Progenitor cell of endocrine pancreas (in vitro differentiated cells): ENCODE data around the gene WDR90. TPM values are rescaled to one million over a fixed set of nuclear protein-coding genes. Genes with fewer than 3 reads are reported as not detected.

Source experiments
- DNase-seq: peaks from one replicate; pipeline ENCODE4 v3.0.0; 2021; ENCODE audit warnings: low spot score; ENCODE audit not compliant: unreplicated experiment
- H3K27ac Mint-ChIP-seq: 2 replicates; pipeline ENCODE4 v1.8.0; 2021; ENCODE audit warnings: mild to moderate bottlenecking, moderate library complexity, mixed read lengths
- H3K27me3 Mint-ChIP-seq: 2 replicates; pipeline ENCODE4 v1.8.0; 2021; ENCODE audit warnings: mixed read lengths
- H3K36me3 Mint-ChIP-seq: 2 replicates; pipeline ENCODE4 v1.8.0; 2022; ENCODE audit warnings: mixed read lengths; ENCODE audit not compliant: insufficient read depth
- H3K4me1 Mint-ChIP-seq: 2 replicates; pipeline ENCODE4 v1.8.0; 2021; ENCODE audit warnings: low read depth, mixed read lengths
- H3K4me3 Mint-ChIP-seq: 2 replicates; pipeline ENCODE4 v1.8.0; 2021; ENCODE audit warnings: low read depth, mild to moderate bottlenecking, moderate library complexity, mixed read lengths
- H3K9me3 Mint-ChIP-seq: 2 replicates; pipeline ENCODE4 v1.8.0; 2021; ENCODE audit warnings: low read depth, mixed read lengths
- total RNA-seq: library from RNA; stranded (reverse); gene quantifications from 2 replicates; pipeline ENCODE4 v1.2.1, GENCODE V29; 2021
- TF ChIP-seq, protein P1 (sequence below): fragments of 200-600 bp; sonication (generic); IDR thresholded peaks from one replicate; pipeline ENCODE4 v1.5.0; 2021; ENCODE audit warnings: antibody characterized with exemption, mild to moderate bottlenecking; ENCODE audit not compliant: unreplicated experiment

The WDR90 gene
- total RNA-seq, 1 donor from 2014 or later, result 109 TPM

DNA sequence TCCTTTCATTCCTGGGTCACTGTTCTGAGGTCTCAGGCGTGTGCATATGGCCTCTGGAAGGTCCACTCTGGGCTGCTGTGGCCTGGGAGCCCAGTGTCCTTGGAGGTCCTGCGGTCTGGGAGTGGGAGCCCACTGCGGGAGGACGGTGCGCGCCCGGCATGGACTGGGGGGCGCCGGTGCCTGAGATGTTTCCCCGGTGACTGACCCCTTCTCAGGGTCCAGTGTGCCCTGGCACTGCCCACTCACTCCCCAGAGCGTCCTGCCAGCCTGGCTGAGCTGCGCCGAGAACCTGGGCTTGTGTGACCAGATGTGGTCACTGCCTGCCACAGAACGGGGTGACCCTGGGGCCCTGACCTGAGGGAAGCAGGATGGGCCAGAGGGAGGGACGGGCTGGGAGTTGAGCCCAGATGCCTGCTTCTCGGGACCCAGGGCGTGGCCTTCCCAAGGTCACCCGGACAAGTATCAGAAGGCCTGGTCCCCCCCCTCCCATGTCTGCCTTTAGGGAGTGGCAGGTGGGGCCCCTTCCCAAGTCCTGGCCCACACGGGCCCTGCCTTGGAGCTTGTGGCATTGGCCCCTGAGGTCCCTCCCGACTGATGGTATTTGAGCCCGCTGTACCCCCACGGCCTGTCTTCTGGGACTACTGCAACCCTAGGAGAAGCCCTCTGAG lies 25.2 kb downstream of the WDR90 start:
- Mint-ChIP-seq H3K27me3 (peaks cover 4% of the 10 kb centered on the region), H3K27ac (no peak overlapping the region), H3K4me1 (no peaks in the 10 kb centered on the region), H3K9me3 (no peaks in the 10 kb centered on the region), H3K4me3 (no peak overlapping the region), H3K36me3 (no peaks in the 10 kb centered on the region)
- DNase-seq, result no peak
- TF ChIP-seq, protein P1, sequence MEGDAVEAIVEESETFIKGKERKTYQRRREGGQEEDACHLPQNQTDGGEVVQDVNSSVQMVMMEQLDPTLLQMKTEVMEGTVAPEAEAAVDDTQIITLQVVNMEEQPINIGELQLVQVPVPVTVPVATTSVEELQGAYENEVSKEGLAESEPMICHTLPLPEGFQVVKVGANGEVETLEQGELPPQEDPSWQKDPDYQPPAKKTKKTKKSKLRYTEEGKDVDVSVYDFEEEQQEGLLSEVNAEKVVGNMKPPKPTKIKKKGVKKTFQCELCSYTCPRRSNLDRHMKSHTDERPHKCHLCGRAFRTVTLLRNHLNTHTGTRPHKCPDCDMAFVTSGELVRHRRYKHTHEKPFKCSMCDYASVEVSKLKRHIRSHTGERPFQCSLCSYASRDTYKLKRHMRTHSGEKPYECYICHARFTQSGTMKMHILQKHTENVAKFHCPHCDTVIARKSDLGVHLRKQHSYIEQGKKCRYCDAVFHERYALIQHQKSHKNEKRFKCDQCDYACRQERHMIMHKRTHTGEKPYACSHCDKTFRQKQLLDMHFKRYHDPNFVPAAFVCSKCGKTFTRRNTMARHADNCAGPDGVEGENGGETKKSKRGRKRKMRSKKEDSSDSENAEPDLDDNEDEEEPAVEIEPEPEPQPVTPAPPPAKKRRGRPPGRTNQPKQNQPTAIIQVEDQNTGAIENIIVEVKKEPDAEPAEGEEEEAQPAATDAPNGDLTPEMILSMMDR, result no peak

GRCh38 chr16:674968-675883 lies 26.1 kb downstream of the WDR90 start, which contains the start of gene RHBDL1:
Gene RHBDL1, plus strand, starts transcription at chr16:675671. Its CDS starts 120 bp downstream, at chr16:675791.
- Mint-ChIP-seq H3K27me3 (peaks cover 4% of the 10 kb centered on the region), H3K27ac (no peak within 1 kb of the TSS), H3K36me3 (no peaks in the 10 kb centered on the region), H3K4me3 (peak within 1 kb of the TSS; percentile 24), H3K4me1 (no peaks in the 10 kb centered on the region), H3K9me3 (no peaks in the 10 kb centered on the region)
- TF ChIP-seq, protein P1, result no peak
- no peak for DNase-seq

DNA sequence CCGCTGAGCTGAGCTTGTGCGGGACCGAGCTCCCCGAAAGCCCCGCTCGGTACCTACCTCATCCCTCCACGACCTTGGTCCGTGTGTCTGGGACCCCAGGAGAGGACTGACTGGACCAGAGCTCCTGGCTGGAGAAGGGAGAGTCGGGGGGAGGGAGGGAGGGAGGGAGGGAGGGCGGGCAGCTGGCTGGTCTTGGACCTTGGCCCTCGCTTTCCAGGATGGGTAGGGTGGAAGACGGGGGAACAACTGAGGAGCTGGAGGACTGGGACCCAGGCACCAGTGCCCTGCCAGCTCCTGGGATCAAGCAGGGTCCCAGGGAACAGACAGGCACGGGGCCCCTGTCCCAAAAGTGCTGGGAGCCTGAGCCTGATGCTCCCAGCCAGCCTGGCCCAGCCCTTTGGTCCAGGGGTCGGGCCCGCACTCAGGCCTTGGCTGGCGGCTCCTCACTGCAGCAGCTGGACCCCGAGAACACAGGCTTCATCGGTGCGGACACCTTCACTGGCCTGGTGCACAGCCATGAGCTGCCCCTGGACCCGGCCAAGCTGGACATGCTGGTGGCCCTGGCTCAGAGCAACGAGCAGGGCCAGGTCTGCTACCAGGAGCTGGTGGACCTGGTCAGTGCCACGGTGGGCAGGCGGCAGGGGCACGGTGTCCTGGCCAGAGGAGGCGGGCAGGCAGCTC lies 26.9 kb downstream of the WDR90 start:
- Mint-ChIP-seq H3K36me3 (no peaks in the 10 kb centered on the region), H3K27me3 (peaks cover 4% of the 10 kb centered on the region), H3K4me3 (no peak overlapping the region), H3K9me3 (no peaks in the 10 kb centered on the region), H3K4me1 (peaks cover 2% of the 10 kb centered on the region), H3K27ac (no peak overlapping the region)
- no peak for DNase-seq
- TF ChIP-seq, protein P1, result no peak

GRCh38 chr16:676565-676902 lies 27.4 kb downstream of the WDR90 start:
- Mint-ChIP-seq H3K4me1 (peaks cover 5% of the 10 kb centered on the region), H3K4me3 (no peak overlapping the region), H3K27me3 (peaks cover 4% of the 10 kb centered on the region), H3K9me3 (no peaks in the 10 kb centered on the region), H3K36me3 (no peaks in the 10 kb centered on the region), H3K27ac (no peak overlapping the region)
- no peak for DNase-seq
- TF ChIP-seq, protein P1, result no peak

GRCh38 chr16:676913-677312 lies 27.7 kb downstream of the WDR90 start:
- peaks cover 3% of the 10 kb centered on the region for H3K36me3 Mint-ChIP-seq
- DNase-seq, result no peak
- H3K4me1 Mint-ChIP-seq, result peaks cover 6% of the 10 kb centered on the region
- no peak overlapping the region for H3K27ac Mint-ChIP-seq
- no peak overlapping the region for H3K4me3 Mint-ChIP-seq
- TF ChIP-seq, protein P1, result no peak
- no peaks in the 10 kb centered on the region for H3K9me3 Mint-ChIP-seq
- H3K27me3 Mint-ChIP-seq, result peaks cover 4% of the 10 kb centered on the region
